ENCODE results near the gene CCDC57.

GRCh38 chr17:82156284-82156925 lies 56.2 kb downstream of the CCDC57 start:
- TF ChIP-seq POLR2A (IDR thresholded peaks at IDR 0.05; ENCODE audit: low read depth, low read length): no peak
- TF ChIP-seq, protein P1, sequence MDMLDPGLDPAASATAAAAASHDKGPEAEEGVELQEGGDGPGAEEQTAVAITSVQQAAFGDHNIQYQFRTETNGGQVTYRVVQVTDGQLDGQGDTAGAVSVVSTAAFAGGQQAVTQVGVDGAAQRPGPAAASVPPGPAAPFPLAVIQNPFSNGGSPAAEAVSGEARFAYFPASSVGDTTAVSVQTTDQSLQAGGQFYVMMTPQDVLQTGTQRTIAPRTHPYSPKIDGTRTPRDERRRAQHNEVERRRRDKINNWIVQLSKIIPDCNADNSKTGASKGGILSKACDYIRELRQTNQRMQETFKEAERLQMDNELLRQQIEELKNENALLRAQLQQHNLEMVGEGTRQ (IDR thresholded peaks at IDR 0.05; ENCODE audit: low read depth, low read length): no peak
- TF ChIP-seq MAZ (IDR thresholded peaks at IDR 0.05; ENCODE audit: borderline replicate concordance, low read depth, low read length): no peak
- TF ChIP-seq RAD21 (IDR thresholded peaks at IDR 0.05; ENCODE audit: low read length): no peak
- TF ChIP-seq, protein P2, sequence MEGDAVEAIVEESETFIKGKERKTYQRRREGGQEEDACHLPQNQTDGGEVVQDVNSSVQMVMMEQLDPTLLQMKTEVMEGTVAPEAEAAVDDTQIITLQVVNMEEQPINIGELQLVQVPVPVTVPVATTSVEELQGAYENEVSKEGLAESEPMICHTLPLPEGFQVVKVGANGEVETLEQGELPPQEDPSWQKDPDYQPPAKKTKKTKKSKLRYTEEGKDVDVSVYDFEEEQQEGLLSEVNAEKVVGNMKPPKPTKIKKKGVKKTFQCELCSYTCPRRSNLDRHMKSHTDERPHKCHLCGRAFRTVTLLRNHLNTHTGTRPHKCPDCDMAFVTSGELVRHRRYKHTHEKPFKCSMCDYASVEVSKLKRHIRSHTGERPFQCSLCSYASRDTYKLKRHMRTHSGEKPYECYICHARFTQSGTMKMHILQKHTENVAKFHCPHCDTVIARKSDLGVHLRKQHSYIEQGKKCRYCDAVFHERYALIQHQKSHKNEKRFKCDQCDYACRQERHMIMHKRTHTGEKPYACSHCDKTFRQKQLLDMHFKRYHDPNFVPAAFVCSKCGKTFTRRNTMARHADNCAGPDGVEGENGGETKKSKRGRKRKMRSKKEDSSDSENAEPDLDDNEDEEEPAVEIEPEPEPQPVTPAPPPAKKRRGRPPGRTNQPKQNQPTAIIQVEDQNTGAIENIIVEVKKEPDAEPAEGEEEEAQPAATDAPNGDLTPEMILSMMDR (conservative IDR thresholded peaks at IDR 0.05; ENCODE audit: low read depth, low read length): no peak
- no peak for TF ChIP-seq RCOR1 (IDR thresholded peaks at IDR 0.05; ENCODE audit: insufficient replicate concordance, low read length)
- TF ChIP-seq MXI1 (IDR thresholded peaks at IDR 0.05; ENCODE audit: borderline replicate concordance, low read depth, low read length): no peak
- TF ChIP-seq BHLHE40 (IDR thresholded peaks at IDR 0.05; ENCODE audit: low read depth, low read length): no peak
- TF ChIP-seq SMC3 (IDR thresholded peaks at IDR 0.05; ENCODE audit: low read depth, low read length): no peak
- TF ChIP-seq, protein P3, sequence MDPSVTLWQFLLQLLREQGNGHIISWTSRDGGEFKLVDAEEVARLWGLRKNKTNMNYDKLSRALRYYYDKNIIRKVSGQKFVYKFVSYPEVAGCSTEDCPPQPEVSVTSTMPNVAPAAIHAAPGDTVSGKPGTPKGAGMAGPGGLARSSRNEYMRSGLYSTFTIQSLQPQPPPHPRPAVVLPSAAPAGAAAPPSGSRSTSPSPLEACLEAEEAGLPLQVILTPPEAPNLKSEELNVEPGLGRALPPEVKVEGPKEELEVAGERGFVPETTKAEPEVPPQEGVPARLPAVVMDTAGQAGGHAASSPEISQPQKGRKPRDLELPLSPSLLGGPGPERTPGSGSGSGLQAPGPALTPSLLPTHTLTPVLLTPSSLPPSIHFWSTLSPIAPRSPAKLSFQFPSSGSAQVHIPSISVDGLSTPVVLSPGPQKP (IDR thresholded peaks at IDR 0.05; ENCODE audit: borderline replicate concordance, low read depth, low read length): no peak
- no peak for TF ChIP-seq RFX5 (IDR thresholded peaks at IDR 0.05; ENCODE audit: low read depth, low read length)
- no peak for TF ChIP-seq CEBPB (IDR thresholded peaks at IDR 0.05; ENCODE audit: low read depth, low read length)
- TF ChIP-seq CHD1 (IDR thresholded peaks at IDR 0.05; ENCODE audit: low read depth, low read length): no peak
- no peak for TF ChIP-seq MAFK (IDR thresholded peaks at IDR 0.05; ENCODE audit: low read depth, low read length)

Measured in IMR-90 (cell line).